IPS-18a (cell line): Measurements from ENCODE around the gene ASPHD2.
A peak's percentile ranks its signal among the peaks of the same experiment; 100 is the strongest.

Source experiments
- H3K27ac ChIP-seq: one replicate; pipeline ENCODE4 v1.5.1; 2013; ENCODE audit warnings: low read length
- H3K27me3 ChIP-seq: one replicate; pipeline ENCODE4 v1.6.1; 2013; ENCODE audit warnings: mild to moderate bottlenecking, low read length; ENCODE audit not compliant: control insufficient read depth, insufficient read depth
- H3K36me3 ChIP-seq: one replicate; pipeline ENCODE4 v1.6.1; 2013; ENCODE audit warnings: low read depth, low read length; ENCODE audit not compliant: control insufficient read depth
- H3K4me1 ChIP-seq: one replicate; pipeline ENCODE4 v1.6.1; 2013; ENCODE audit warnings: low read depth, low read length; ENCODE audit not compliant: control insufficient read depth
- H3K4me3 ChIP-seq: one replicate; pipeline ENCODE4 v1.5.1; 2013; ENCODE audit warnings: low read length
- H3K9ac ChIP-seq: one replicate; pipeline ENCODE4 v1.6.1; 2013; ENCODE audit warnings: mild to moderate bottlenecking, low read length, moderate library complexity
- H3K9me3 ChIP-seq: one replicate; pipeline ENCODE4 v1.6.1; 2013; ENCODE audit warnings: low read depth, low read length; ENCODE audit not compliant: control insufficient read depth

Gene ASPHD2

GRCh38 chr22:26480611-26480932 lies 51.5 kb downstream of the ASPHD2 start:
- H3K27me3 ChIP-seq = no peaks in the 10 kb centered on the region
- H3K9me3 ChIP-seq = no peaks in the 10 kb centered on the region
- H3K9ac ChIP-seq = no peak overlapping the region
- H3K4me3 ChIP-seq = no peak overlapping the region
- H3K4me1 ChIP-seq = peaks cover 16% of the 10 kb centered on the region
- no peak overlapping the region for H3K27ac ChIP-seq
- H3K36me3 ChIP-seq = peaks cover 24% of the 10 kb centered on the region

- Histone ChIP-seq H3K36me3 (peaks cover 22% of the 10 kb centered on the region), H3K27me3 (no peaks in the 10 kb centered on the region), H3K9me3 (no peaks in the 10 kb centered on the region), H3K4me1 (peaks cover 16% of the 10 kb centered on the region), H3K4me3 (no peak overlapping the region), H3K27ac (no peak overlapping the region), H3K9ac (no peak overlapping the region)
These were observed 52.1 kb downstream of the ASPHD2 start for GRCh38 chr22:26481112-26481693.

GRCh38 chr22:26481694-26482093 lies 52.6 kb downstream of the ASPHD2 start:
- Histone ChIP-seq H3K27me3 (no peaks in the 10 kb centered on the region), H3K4me3 (no peak overlapping the region), H3K27ac (no peak overlapping the region), H3K4me1 (peaks cover 16% of the 10 kb centered on the region), H3K9me3 (no peaks in the 10 kb centered on the region), H3K36me3 (peaks cover 19% of the 10 kb centered on the region), H3K9ac (no peak overlapping the region)

GRCh38 chr22:26482161-26482560 lies 53.1 kb downstream of the ASPHD2 start:
- no peak overlapping the region for H3K4me3 ChIP-seq

GRCh38 chr22:26483043-26483438 lies 54.0 kb downstream of the ASPHD2 start:
- H3K9ac ChIP-seq = peak overlapping the region; percentile 94
- no peaks in the 10 kb centered on the region for H3K27me3 ChIP-seq
- H3K36me3 ChIP-seq = peaks cover 9% of the 10 kb centered on the region
- peak overlapping the region; percentile 91 for H3K27ac ChIP-seq
- H3K4me3 ChIP-seq = peak overlapping the region; percentile 98
- no peaks in the 10 kb centered on the region for H3K9me3 ChIP-seq
- H3K4me1 ChIP-seq = peaks cover 16% of the 10 kb centered on the region

More at GRCh38 chr22:26482161-26482560, 53.1 kb downstream of the ASPHD2 start:
- Histone ChIP-seq H3K27ac (no peak overlapping the region), H3K9ac (no peak overlapping the region), H3K27me3 (no peaks in the 10 kb centered on the region), H3K9me3 (no peaks in the 10 kb centered on the region), H3K4me1 (peaks cover 16% of the 10 kb centered on the region), H3K36me3 (peaks cover 14% of the 10 kb centered on the region)

GRCh38 chr22:26483439-26484359 lies 54.6 kb downstream of the ASPHD2 start, which contains the start of the genes HPS4 and SRRD:
Gene HPS4 (minus strand): TSS chr22:26483783. CDS start chr22:26481762, 2,021 bp downstream.
Gene SRRD (plus strand): TSS chr22:26483877. CDS start chr22:26483891, 14 bp downstream.
- Histone ChIP-seq H3K9me3 (no peaks in the 10 kb centered on the region), H3K9ac (peak within 1 kb of the TSS; percentile 94), H3K27ac (peak within 1 kb of the TSS; percentile 91), H3K4me3 (peak within 1 kb of the TSS; percentile 98), H3K27me3 (no peaks in the 10 kb centered on the region), H3K36me3 (peaks cover 14% of the 10 kb centered on the region), H3K4me1 (peaks cover 16% of the 10 kb centered on the region)

GRCh38 chr22:26484360-26484706 lies 55.3 kb downstream of the ASPHD2 start:
- Histone ChIP-seq H3K27ac (peak overlapping the region; percentile 60), H3K9me3 (no peaks in the 10 kb centered on the region), H3K36me3 (peaks cover 20% of the 10 kb centered on the region), H3K4me1 (peaks cover 16% of the 10 kb centered on the region), H3K9ac (peak overlapping the region; percentile 94), H3K27me3 (no peaks in the 10 kb centered on the region), H3K4me3 (peak overlapping the region; percentile 98)

- peaks cover 16% of the 10 kb centered on the region for H3K4me1 ChIP-seq
- no peak overlapping the region for H3K27ac ChIP-seq
- no peaks in the 10 kb centered on the region for H3K27me3 ChIP-seq
- peaks cover 27% of the 10 kb centered on the region for H3K36me3 ChIP-seq
- H3K4me3 ChIP-seq = peak overlapping the region; percentile 16
- no peaks in the 10 kb centered on the region for H3K9me3 ChIP-seq
- no peak overlapping the region for H3K9ac ChIP-seq
These were observed 56.0 kb downstream of the ASPHD2 start for GRCh38 chr22:26485013-26485412.

- Histone ChIP-seq H3K27me3 (no peaks in the 10 kb centered on the region), H3K27ac (no peak overlapping the region), H3K4me3 (no peak overlapping the region), H3K9ac (no peak overlapping the region), H3K36me3 (peaks cover 33% of the 10 kb centered on the region), H3K4me1 (peaks cover 16% of the 10 kb centered on the region), H3K9me3 (no peaks in the 10 kb centered on the region)
These were observed 56.8 kb downstream of the ASPHD2 start for GRCh38 chr22:26485806-26486390.

- no peaks in the 10 kb centered on the region for H3K9me3 ChIP-seq
- no peak overlapping the region for H3K9ac ChIP-seq
- peaks cover 13% of the 10 kb centered on the region for H3K4me1 ChIP-seq
- no peak overlapping the region for H3K27ac ChIP-seq
- H3K4me3 ChIP-seq = no peak overlapping the region
- H3K27me3 ChIP-seq = no peaks in the 10 kb centered on the region
- H3K36me3 ChIP-seq = peaks cover 38% of the 10 kb centered on the region
These were observed 57.3 kb downstream of the ASPHD2 start for GRCh38 chr22:26486394-26486793.

- no peak overlapping the region for H3K9ac ChIP-seq
- H3K4me3 ChIP-seq = no peak overlapping the region
- peaks cover 54% of the 10 kb centered on the region for H3K36me3 ChIP-seq
- no peaks in the 10 kb centered on the region for H3K27me3 ChIP-seq
- no peaks in the 10 kb centered on the region for H3K9me3 ChIP-seq
- no peak overlapping the region for H3K27ac ChIP-seq
- H3K4me1 ChIP-seq = peaks cover 5% of the 10 kb centered on the region
These were observed 58.9 kb downstream of the ASPHD2 start for GRCh38 chr22:26487996-26488395.
